ENCODE data around the gene CNTD1.

The CNTD1 gene

GRCh38 chr17:42772945-42773289, 25.7 kb upstream of the CNTD1 start:
- no peak for DNase-seq (ENCODE audit: low read depth)
- TF ChIP-seq, protein P1, sequence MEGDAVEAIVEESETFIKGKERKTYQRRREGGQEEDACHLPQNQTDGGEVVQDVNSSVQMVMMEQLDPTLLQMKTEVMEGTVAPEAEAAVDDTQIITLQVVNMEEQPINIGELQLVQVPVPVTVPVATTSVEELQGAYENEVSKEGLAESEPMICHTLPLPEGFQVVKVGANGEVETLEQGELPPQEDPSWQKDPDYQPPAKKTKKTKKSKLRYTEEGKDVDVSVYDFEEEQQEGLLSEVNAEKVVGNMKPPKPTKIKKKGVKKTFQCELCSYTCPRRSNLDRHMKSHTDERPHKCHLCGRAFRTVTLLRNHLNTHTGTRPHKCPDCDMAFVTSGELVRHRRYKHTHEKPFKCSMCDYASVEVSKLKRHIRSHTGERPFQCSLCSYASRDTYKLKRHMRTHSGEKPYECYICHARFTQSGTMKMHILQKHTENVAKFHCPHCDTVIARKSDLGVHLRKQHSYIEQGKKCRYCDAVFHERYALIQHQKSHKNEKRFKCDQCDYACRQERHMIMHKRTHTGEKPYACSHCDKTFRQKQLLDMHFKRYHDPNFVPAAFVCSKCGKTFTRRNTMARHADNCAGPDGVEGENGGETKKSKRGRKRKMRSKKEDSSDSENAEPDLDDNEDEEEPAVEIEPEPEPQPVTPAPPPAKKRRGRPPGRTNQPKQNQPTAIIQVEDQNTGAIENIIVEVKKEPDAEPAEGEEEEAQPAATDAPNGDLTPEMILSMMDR (conservative IDR thresholded peaks at IDR 0.05; ENCODE audit: control insufficient read depth, insufficient read depth, low read depth, low read length): no peak

DNA sequence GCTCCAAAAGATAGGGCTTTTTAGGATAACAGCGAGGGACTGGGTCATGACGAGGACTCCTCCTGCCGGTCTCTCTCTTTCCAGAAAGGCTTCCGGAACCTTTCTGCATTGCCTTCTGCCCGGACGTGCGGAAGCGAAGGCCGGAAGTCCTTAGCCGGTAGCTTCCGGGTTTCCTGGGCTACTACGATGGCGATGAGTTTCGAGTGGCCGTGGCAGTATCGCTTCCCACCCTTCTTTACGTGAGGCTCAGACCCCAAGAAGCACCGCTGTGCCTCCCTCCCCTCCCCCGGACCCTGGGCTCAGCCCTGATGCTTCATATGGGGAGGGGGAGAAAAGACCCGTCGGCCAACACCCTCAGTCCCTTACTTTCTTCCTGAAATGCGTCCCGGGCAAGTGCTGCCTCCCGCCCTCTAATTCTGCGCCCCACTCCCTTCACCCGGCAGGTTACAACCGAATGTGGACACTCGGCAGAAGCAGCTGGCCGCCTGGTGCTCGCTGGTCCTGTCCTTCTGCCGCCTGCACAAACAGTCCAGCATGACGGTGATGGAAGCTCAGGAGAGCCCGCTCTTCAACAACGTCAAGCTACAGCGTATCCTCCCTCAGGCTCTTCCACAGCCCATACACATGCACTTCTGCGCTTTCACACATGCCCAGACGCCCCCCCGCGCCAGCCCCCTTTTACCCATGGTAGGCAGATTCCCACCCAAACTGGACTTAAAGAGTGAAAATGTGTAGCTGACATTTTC, 25.2 kb upstream of the CNTD1 start, which contains the start of gene VPS25:
TSS of gene VPS25 (plus strand) at position 160 of the 746 bp plus-strand sequence. CDS start at position 187, 27 bp downstream.
- DNase-seq (ENCODE audit: low read depth): peak; percentile 87
- peak within 1 kb of the TSS; percentile 98 for H3K4me3 ChIP-seq (ENCODE audit: control insufficient read depth, low read depth, low read length)
- TF ChIP-seq, protein P1 (conservative IDR thresholded peaks at IDR 0.05; ENCODE audit: control insufficient read depth, insufficient read depth, low read depth, low read length): peak; percentile 15

More at GRCh38 chr17:42772945-42773289, 25.7 kb upstream of the CNTD1 start:
- peak overlapping the region; percentile 98 for H3K4me3 ChIP-seq (ENCODE audit: control insufficient read depth, low read depth, low read length)

- TF ChIP-seq, protein P1 (conservative IDR thresholded peaks at IDR 0.05; ENCODE audit: control insufficient read depth, insufficient read depth, low read depth, low read length): no peak
- H3K4me3 ChIP-seq (ENCODE audit: control insufficient read depth, low read depth, low read length): peak overlapping the region; percentile 98
- DNase-seq (ENCODE audit: low read depth): no peak
Measured at GRCh38 chr17:42774066-42774745, 24.5 kb upstream of the CNTD1 start.

DNA sequence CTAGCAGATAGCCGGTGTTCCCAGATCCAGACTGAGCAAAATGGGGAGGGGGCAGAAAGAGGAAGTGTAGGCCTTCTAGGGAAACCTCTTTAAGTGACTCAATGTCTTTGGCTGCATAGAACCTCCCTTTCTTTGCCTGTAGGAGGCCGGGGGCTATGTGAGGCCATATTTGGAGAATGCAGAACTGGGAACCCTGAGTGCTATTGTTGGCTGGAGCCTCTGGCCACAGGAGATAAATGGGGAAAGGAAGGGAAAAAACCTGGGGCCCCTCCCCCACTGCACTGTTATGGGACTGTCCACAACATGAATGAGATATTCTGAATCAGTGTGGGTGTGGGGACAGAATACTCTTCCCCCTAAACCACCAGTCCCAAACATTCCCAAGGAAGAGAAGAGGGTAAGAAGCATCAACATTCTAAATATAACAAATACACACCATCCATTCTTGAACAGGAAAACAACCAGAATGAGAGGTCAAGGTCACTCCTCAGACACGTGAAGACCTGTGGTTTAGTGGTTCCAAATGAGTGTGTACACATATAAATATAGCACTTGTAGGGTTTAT, 23.0 kb upstream of the CNTD1 start:
- TF ChIP-seq, protein P1 (conservative IDR thresholded peaks at IDR 0.05; ENCODE audit: control insufficient read depth, insufficient read depth, low read depth, low read length): no peak
- no peak for DNase-seq (ENCODE audit: low read depth)
- H3K4me3 ChIP-seq (ENCODE audit: control insufficient read depth, low read depth, low read length): no peak overlapping the region

- no peak for DNase-seq (ENCODE audit: low read depth)
- TF ChIP-seq, protein P1 (conservative IDR thresholded peaks at IDR 0.05; ENCODE audit: control insufficient read depth, insufficient read depth, low read depth, low read length): no peak
- H3K4me3 ChIP-seq (ENCODE audit: control insufficient read depth, low read depth, low read length): no peak overlapping the region
Measured at GRCh38 chr17:42778570-42778969, 20.1 kb upstream of the CNTD1 start.

- no peak overlapping the region for H3K4me3 ChIP-seq (ENCODE audit: control insufficient read depth, low read depth, low read length)
- TF ChIP-seq, protein P1 (conservative IDR thresholded peaks at IDR 0.05; ENCODE audit: control insufficient read depth, insufficient read depth, low read depth, low read length): no peak
- DNase-seq (ENCODE audit: low read depth): no peak
Measured at GRCh38 chr17:42779304-42779935, 19.2 kb upstream of the CNTD1 start.
